Measurements from ENCODE around the gene MARCHF3.
"Not testable (repeated sequence)": the region's sequence is repeated elsewhere in the genome, so short reads cannot be mapped to it uniquely, and the experiment has no call there.

MARCHF3 gene

GRCh38 chr5:127011153-127011552, 19.2 kb downstream of the MARCHF3 start:
- no peak for DNase-seq

DNA sequence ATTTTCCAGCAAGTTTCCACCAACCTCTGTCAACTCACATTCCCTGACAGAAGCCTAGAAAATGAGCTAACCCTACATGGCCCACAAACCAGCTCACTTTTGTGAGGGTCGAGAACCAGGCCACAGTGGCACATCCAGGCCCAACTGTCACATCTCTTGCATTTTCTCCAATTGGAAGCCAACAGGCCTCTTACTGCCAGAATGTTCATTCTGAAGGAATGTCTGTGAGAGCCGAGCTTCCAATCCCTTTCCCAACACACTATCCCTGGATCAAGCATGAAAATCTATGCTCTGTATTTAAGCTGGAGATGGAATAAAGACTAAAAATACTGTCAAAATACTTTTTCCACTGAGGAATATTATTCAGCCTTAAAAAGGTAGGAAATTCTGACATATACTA, 20.0 kb downstream of the MARCHF3 start:
- no peak for DNase-seq

DNA sequence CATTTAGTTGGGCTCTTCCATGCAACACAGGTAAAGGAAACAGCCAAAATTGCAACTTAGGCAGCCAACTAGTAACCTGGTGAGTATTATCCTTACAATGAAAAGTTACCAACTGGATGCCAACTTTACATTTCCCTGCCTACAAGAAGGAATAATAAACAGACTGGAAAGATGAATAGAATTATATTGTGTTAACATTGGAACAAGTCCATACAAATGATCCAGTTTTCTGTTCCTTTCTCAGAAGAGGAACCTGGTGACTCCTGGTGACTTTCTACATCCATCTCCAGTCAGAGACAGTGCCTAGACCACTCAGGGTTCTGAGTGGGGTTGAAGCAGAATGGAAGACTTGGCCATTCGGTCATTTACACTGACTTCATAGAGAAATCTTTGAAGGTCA, 20.6 kb downstream of the MARCHF3 start:
- no peak for DNase-seq

GRCh38 chr5:127008300-127008975, 21.9 kb downstream of the MARCHF3 start:
- no peak for DNase-seq

GRCh38 chr5:127007522-127007921, 22.8 kb downstream of the MARCHF3 start:
- DNase-seq = no peak

GRCh38 chr5:127006744-127007143, 23.6 kb downstream of the MARCHF3 start:
- DNase-seq = no peak

DNA sequence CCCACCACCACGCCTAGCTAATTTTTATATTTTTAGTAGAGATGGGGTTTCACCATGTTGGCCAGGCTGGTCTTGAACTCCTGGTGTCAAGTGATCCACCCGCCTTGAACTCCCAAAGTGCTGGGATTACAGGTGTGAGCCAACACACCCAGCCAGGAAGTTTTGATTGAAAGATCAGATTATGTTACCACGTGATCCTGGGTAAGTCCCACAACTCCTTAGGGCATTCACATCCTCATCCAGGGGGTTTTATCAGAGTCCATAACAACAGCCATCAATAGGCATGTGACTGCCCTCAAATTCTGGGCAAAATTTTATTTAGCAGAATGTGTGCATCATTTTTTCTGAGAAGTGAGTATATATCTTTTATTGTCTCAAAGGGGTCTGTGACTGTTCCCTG, 25.1 kb downstream of the MARCHF3 start:
- not testable (repeated sequence) for DNase-seq

DNA sequence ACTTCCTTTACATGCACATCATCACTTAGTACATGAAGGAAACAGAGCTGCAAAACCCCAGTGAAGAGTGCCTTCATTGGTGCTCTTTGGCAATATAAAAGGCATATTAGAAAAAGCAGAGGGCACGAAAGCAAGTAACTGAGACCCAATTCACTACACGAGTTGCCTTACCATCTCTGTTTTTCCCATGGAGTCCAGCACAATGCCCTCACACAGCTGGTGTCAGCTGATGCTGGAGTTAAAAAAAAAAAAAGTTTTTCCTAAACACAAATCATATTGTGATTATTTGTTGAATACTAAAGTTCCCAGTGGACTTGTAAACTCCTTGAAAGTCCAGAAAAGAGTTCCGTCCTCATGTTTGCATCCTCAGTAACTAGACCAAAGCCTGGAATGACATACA, 25.6 kb downstream of the MARCHF3 start:
- DNase-seq = no peak

GRCh38 chr5:127003798-127004495, 26.4 kb downstream of the MARCHF3 start:
- DNase-seq = no peak

- no peak for DNase-seq
Measured at GRCh38 chr5:127002390-127002789, 28.0 kb downstream of the MARCHF3 start.

DNA sequence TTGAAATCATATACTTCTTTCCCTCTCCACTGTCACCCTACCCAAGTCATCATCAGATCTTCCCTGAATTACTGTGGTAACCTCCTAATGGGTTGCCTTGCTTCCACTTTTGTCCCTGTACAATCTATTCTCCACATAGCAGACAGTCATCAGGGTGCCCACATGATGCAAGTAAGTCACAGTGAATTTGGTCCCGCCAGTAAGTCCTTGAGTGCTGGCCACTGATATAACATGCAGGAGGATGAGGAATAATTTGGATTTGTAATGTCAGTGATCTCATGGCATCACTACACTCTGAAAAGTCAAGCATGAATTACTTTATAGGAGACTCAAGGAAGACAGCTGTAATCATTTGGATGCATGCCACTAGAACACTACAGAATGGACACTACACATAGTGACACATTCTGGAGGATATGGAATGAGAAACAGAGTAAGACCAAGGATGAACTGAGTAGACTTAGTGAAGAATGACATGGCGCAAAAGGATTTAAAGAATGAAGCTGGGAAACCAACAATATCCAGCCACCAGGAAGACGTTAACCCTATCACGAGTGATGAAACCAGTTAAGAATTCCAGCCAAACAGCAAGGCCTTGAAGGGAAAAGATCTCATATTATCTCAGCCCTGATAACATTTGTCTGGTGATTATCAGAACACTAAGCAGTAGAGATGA, 28.6 kb downstream of the MARCHF3 start:
- no peak for DNase-seq

- DNase-seq = no peak
Measured at GRCh38 chr5:126998895-126999570, 31.3 kb downstream of the MARCHF3 start.

DNA sequence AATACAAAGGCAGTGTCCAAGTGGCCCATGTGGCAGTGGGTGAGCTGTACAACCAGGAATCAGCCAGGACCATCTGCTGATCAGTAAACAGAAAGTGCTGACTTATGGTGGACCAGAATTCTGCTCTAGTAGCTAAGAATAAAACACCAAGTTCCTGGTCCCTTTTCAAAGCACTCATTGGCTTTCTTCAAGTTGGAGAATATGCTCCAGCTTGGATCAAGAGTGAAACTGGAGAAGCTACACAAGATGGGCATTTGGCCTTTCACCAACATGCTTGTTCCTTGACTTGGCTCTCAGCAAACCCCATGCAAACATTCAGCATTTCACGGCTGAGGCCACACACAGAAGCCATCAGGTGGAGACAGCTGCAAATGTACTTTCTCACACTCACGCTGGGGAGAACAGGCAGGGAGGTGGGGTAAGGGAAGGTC, 32.1 kb downstream of the MARCHF3 start:
- DNase-seq = no peak

DNA sequence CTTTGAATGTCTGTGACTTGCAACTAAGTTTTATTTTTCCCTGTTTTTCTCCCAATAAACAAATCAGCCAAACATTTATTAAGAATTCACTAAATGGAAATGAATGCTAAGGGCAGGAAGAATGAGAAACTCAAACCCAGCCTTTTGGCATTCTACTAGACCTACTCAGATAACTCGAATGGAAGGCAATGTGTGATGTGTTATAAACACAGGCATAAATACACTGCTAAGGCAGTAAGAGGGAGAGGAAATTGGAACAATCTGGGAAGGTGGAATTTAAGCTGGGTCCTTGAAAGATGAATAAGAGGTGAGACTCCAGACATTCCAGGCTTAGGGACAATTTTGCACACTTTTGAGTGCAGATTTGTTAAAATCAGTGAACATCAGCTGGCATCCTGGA, 34.7 kb downstream of the MARCHF3 start:
- no peak for DNase-seq

DNA sequence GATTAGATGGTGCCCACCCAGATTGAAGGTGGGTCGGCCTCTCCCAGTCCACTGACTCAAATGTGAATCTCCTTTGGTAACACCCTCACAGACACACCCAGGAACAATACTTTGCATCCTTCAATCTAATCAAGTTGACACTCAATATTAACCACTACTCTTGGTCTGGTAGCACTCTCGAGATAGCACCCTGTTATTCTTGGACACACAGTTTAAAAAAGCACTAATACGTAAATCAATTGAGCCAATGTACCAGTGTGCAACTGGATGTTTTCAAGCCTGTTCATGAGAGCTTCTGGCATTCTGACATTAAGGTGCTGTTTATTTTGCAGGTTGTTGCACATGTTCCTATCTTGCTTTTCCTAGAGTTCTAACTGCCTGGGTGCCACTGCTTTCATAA, 35.3 kb downstream of the MARCHF3 start:
- no peak for DNase-seq

DNA sequence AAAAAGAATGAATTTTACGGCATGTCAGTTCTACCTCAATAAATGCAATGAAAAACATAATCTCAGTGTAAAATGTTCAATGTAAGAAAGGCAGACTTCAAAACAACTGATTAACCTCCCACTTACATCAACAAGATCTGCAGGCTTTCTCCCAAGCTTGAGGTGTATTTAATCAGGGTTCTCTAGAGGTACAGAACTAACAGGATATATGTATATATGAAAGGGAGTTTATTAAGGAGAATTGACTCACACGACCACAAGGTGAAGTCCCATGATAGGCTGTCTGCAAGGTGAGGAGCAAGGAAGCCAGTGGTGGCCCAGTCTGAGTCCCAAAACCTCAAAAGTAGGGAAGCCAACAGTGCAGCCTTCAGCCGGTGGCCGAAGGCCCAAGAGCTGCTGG, 35.9 kb downstream of the MARCHF3 start:
- no peak for DNase-seq

DNA sequence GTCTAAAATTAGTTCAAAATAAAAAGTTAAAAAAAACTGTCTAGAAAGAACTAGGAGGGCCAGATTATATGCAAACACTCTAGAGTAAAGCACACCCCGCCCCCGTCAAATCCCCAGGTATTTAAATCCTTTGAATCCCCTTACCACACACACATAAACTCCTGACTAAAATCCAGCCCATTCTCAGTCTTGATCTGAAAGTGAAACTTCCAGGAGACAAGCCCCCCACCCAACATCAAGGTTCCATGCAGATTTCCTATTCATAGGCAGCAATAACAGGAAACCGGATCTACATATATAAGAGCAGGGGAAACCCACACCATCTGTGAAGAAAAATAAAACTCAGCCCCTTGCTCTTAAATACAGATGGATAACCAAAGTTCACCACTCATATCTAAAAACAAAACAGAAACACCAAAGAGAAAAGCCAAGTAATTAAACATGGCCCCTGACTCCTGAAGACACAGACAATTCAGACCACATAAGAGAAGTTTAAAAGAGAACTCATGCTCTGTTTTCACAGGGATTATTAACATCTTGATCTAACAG, 42.3 kb downstream of the MARCHF3 start:
- DNase-seq = no peak

DNA sequence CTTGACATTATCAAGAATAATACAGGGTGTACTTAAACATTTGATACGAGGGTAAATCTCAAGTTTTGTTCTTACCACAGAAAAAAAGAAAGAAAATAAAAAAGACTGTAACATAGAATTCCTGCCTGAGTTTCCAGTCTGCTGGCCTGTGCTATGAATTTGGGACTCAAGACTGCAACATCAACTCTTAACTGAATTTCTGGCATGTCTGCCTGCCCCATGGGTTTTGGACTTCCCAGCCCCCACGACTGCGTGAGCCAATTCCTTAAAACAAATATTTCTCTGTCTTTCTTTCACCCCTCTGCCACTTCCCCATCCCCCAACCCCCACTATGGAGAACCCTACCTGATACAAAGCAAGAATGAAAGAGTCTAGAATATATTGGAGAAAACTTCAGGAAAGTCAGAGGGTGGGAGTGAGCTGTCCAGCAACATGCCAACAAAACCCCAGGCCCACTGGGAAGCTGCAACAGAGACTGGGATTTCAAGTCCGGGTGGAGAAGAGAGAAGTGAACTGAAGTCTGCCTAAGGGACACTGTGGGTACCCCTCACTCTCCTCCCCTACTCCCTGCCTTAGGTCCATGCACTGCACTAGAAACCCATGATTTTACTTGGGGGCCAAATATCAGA, 43.0 kb downstream of the MARCHF3 start:
- no peak for DNase-seq

DNA sequence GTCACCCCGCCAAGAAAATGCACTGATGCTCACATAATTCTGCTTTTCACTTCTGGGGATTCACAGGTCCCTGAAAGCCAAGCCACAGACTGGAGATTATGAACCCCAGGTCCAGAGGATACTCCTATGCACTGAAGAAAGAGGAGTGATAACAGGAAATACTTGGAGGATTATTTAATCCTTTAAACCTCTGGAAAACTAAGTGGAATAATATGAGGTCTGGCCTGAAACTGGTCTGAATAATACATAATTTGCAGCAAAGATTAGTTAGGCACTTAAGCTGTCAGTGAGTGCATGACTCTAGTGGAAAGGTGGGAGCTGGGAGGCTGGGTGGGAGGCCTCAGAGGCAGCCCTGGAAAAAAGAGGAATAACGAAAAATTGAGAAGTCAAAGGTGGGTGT, 45.7 kb downstream of the MARCHF3 start:
- no peak for DNase-seq

DNA sequence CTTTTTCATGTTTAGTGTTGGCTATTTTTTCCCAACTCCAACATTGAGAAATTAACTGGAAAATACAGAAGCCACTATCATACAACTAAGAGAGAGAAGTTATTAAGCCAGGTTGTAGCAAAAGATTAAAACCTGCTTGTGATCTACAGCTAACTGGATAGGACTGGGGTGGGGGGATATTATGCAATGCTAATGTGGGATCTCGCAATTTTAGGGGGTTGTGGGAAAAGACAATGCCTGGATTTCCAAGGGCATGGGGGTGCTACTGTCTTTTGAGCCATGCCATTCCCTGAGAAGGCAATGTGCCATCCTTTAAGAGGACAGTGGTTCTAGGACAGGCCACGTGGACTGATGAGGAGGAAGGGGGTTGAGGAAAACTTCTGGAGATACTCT, 46.5 kb downstream of the MARCHF3 start:
- no peak for DNase-seq

DNA sequence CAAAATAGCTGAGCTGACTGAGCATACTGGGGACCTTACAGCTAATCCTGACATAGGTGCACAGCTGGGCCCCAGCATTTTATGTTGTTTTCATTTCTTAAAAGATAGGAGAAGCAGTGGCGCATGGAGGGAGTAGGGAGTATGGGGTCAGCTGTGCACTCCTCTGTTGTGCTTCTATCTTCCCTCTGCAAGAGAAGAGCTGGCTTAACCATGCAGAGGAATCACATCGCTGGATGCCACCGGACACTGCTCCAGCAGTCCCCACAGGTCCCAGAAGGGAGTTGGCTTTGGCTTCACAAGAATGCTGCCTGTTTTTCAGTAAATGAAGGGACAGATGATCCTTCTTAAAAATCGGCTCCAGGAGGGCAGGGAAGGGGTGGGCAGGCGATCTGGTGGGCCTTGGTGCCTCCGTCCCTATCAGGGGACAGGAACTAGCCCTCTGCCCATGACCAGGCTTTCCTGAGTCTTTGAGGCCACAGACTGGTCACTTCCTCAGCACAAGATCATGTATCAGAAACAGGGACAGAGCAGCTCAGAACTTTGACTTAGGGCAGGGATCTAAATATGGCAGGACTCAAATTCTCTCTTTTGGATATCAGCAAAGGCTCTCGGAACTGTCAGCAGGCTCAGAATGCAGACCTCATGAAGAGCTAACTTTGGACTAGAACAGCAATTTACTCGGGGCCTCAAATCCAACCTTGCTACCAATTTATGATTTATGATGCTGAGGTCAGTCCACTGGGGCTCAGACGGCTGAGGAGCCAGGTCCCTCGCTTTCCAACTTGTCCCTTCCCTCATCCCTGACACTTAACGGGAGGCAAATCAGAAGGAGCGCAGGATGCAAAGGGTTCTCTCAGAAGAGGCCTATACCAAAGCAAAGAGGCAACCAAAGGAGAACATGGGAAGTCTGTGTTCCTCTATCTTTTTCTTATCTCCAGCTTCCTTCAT, 47.2 kb downstream of the MARCHF3 start:
- DNase-seq = no peak

DNA sequence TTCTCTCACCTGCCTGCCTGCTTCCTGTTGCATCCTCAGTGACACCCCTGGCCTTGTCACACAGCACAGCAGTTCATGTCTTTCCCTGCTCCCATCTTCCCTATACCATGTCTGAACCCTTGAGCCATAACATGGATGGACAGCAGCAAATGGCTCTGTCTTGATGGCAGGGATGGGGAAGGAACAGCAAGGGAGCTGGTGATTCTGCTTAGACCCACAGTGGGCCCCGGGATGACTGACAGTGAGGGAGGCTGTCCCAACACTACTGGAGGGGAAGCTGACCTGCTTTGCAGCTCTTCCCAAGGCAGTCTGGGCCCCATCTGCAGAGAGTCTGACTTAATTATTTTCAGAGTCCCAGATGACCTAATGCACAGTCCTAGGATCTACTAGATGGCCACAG, 48.2 kb downstream of the MARCHF3 start:
- no peak for DNase-seq
